Skin epidermis (tissue), 12 donors: ENCODE results near the gene IGSF9.
A peak's percentile ranks its signal among the peaks of the same experiment; 100 is the strongest.

Experiments
- H3K27ac ChIP-seq, 21 experiments: fragments of 200-600 bp; sonication (generic) in 11 of 21; one replicate each; pipeline ENCODE4 v1.5.0; 2020; ENCODE audit warnings: mild to moderate bottlenecking in 3 of 21, inconsistent platforms in 2 of 21, moderate library complexity in 2 of 21
- H3K4me3 ChIP-seq, 7 experiments: fragments of 200-600 bp; sonication (generic) in 2 of 7; one replicate each; pipeline ENCODE4 v1.5.0; 2020; ENCODE audit warnings: inconsistent platforms in 2 of 7, mild to moderate bottlenecking in 2 of 7, moderate library complexity in 1 of 7

The IGSF9 gene, protein sequence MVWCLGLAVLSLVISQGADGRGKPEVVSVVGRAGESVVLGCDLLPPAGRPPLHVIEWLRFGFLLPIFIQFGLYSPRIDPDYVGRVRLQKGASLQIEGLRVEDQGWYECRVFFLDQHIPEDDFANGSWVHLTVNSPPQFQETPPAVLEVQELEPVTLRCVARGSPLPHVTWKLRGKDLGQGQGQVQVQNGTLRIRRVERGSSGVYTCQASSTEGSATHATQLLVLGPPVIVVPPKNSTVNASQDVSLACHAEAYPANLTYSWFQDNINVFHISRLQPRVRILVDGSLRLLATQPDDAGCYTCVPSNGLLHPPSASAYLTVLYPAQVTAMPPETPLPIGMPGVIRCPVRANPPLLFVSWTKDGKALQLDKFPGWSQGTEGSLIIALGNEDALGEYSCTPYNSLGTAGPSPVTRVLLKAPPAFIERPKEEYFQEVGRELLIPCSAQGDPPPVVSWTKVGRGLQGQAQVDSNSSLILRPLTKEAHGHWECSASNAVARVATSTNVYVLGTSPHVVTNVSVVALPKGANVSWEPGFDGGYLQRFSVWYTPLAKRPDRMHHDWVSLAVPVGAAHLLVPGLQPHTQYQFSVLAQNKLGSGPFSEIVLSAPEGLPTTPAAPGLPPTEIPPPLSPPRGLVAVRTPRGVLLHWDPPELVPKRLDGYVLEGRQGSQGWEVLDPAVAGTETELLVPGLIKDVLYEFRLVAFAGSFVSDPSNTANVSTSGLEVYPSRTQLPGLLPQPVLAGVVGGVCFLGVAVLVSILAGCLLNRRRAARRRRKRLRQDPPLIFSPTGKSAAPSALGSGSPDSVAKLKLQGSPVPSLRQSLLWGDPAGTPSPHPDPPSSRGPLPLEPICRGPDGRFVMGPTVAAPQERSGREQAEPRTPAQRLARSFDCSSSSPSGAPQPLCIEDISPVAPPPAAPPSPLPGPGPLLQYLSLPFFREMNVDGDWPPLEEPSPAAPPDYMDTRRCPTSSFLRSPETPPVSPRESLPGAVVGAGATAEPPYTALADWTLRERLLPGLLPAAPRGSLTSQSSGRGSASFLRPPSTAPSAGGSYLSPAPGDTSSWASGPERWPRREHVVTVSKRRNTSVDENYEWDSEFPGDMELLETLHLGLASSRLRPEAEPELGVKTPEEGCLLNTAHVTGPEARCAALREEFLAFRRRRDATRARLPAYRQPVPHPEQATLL

DNA sequence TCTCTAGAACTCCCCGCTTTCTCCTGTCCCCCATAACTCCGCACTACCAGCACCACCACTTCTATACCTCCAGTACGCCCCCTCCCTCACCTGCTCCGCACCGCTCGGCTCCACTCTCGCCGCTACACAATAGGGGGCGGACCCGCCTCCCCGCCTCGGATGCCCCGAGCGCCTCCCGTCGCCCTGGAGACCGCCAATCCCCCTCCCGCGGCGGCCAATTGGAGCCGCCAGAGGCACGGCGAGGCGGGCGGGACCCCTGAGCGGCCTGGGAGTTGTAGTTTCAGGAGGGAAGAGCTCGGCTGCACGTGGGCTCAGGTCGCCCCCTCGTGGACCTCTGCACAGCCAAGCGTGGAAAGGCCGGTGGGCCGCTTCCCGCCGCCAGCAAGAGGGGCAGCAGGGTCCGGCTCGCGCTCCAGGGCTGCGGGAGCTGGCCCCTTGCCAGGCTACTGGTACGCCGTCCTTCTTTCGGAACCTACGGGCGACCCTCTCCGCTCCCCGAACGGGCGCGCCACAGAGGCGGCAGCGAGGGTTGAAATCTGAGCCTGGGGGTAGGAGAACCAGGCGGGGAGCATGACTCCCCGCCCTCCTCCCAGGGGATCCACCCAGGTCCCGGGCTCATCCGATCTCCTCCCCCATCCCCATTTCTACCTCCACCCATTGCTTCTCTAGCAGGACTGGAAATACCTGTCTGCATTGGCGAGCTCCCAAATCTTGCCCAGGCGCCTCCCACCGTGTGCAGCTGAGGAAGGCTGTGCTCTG, at the start of gene IGSF9:
IGSF9 (minus strand) TSS at position 131 of the 759 bp plus-strand sequence. CDS start 2,159 bp downstream, outside the sequence.
- Histone ChIP-seq H3K4me3 (peak within 1 kb of the TSS; percentile 28 to 49 (median 37)), H3K27ac (peak within 1 kb of the TSS in 18 of 21 experiments; percentile 21 to 86 (median 66))

DNA sequence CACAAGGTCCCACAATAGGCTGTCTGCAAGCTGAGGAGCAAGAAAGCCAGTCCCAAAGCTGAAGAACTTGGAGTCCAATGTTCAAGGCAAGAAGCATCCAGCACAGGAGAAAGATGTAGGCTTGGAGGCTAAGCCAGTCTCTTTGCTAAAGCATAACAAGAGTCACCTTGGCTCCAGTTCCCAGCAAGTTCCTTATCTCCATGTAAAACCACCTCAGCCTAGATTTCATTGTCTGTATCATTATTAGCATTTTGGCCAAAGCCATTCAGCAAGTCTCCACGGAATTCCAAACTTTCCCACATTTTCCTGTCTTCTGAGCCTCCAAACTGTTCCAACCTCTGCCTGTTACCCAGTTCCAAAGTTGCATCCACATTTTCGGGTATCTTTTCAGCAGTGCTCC, 49.5 kb upstream of the IGSF9 start:
- no peak overlapping the region for H3K4me3 ChIP-seq
- no peak overlapping the region for H3K27ac ChIP-seq

DNA sequence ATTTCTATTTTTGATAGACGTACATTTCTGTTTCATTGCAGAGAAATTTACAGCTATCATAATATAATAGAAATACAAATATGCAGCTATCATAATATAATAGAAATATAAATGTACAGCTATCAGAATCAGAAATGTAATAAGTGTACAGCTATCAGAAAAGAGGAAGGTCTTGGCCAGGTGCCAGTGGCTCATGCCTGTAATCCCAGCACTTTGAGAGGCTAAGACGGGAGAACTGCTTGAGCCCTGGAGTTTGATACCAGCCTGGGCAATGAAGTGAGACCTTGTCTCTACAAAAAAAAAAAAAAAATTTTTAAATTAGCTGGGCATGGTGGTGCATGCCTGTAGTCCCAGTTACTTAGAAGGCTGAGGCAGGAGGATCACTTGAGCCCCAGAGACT, 48.5 kb upstream of the IGSF9 start:
- Histone ChIP-seq H3K27ac (no peak overlapping the region), H3K4me3 (no peak overlapping the region)

DNA sequence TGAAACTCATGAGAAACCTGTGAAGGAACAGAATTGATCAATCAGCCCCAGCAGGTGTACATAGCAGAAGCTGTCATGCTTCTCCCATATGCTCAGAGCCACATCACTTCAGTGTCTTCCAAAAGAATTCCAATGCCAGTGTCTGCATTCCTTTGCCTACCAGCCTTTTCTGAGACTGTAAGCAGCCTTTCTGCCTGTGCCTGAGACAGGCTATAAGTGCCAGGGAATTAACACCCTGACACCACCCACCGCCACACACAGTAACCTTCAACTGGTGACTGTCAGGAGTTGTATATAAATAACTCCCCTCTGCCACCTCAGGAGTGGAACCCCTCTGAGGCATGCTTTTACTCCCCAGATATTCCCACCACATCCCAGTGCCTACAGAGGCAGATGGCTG, 46.7 kb upstream of the IGSF9 start:
- Histone ChIP-seq H3K4me3 (no peak overlapping the region), H3K27ac (no peak overlapping the region)

DNA sequence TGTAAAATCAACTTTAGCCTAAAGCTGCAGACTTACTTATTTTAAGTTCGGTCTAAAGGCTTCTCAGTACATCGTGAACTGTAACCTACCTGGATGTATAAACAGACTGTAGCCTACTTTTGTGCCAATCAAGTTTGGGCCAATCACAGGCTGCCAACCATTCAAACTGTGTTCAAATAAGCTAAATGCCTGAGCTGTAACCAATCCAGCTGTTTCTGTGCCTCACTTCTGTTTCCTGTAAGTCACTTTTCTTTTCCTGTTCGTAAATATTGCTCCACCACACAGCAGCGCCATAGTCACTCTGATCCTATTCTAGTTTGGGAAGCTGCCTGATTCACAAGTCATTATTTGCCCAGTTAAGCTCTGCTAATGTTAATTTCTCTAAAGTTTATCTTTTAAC, 46.1 kb upstream of the IGSF9 start:
- Histone ChIP-seq H3K4me3 (no peak overlapping the region), H3K27ac (peak overlapping the region in 2 of 21 experiments; percentile 25 to 34)

DNA sequence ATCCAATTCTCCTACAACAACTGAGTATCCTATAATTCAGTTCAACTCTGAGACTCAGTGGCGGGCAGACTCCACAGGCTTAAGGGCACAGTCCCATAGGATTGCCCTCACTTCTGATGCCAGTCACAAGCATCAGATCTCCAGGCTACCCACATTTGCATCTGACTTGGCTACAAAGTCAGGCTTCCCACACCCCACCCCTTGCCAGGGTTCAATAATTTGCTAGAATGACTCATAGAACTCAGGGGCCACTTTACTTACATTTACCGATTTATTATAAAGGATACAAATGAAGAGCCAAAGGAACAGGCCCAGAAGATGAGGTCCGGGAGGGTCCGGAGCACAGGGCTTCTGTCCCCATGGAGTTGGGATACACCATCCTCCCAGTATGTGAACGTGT, 44.6 kb upstream of the IGSF9 start:
- H3K4me3 ChIP-seq = no peak overlapping the region
- no peak overlapping the region for H3K27ac ChIP-seq

DNA sequence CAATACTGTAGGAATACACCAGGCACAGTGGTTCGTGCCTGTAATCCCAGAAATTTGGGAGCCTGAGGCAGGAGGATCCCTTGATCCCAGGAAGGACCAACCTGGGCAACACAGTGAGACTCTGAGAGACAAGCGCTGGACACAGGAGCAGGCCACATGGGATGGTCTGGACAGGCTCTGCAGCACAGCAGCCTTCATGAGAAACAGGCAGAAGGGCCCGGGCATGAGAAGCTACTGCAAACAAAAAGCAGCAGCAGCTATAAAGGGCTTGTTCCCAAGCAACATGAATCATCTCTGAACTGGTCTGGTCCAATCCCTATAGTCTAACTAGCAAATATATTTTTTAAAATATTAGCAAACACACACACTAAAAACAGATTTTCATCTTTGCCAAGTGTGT, 44.2 kb upstream of the IGSF9 start:
- H3K27ac ChIP-seq = no peak overlapping the region
- H3K4me3 ChIP-seq = no peak overlapping the region

DNA sequence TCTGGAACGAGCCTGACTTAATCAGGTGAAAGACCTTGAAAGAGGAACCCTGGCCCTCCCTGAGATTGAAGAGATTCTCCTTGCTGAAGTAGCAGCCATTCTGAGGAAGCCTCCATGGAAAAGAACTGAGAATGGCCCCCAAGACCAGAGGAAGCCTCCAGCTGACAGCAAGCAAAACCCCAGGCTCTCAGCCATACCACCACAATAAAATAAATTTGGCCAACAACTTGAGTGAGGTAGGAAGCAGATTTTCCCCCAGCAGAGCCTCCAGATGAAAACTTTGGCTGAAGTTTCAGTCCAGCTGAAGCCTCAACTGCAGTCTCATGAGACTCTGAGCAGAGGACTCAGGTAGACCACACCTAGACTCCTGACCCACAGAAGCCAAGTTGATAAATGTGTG, 42.6 kb upstream of the IGSF9 start:
- no peak overlapping the region for H3K27ac ChIP-seq
- no peak overlapping the region for H3K4me3 ChIP-seq

DNA sequence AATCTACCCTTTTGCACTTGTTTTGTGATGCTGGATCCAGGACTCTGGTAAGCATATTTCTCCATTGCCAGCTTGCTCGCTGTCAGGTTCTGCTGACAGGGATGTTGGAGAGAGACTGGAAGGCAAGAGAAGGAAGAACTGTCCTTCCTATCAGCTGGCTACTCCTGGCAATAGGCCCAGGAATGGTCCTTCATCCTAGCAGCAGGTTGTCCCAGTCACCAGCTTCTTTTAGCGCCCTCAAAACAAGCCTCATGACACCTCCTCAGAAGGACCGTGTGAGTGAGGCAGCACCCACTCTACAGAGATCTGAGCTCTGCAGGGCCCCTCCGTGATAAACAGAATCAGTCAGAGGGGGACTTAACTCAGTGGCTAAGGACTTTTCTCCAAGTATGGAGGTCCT, 41.8 kb upstream of the IGSF9 start:
- Histone ChIP-seq H3K27ac (no peak overlapping the region), H3K4me3 (no peak overlapping the region)

DNA sequence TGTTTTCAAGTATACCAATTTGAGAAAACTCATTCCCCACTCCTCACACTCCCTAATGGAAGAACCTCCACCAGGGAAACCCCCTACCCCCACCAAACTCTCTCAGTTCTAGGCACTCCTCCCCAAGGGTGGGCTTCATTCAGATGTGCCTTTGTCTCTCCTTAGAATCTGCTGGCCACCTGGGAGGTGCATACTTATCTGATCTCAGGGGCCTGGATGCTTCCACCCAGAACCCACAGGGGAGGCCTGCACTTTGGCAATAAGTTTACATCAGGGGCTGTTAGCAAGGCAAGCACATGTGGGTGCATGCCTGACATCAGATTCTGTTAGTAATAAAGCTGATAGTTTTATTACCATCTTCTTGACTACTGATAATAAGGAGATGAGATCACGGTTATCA, 41.1 kb upstream of the IGSF9 start:
- no peak overlapping the region for H3K27ac ChIP-seq
- no peak overlapping the region for H3K4me3 ChIP-seq

DNA sequence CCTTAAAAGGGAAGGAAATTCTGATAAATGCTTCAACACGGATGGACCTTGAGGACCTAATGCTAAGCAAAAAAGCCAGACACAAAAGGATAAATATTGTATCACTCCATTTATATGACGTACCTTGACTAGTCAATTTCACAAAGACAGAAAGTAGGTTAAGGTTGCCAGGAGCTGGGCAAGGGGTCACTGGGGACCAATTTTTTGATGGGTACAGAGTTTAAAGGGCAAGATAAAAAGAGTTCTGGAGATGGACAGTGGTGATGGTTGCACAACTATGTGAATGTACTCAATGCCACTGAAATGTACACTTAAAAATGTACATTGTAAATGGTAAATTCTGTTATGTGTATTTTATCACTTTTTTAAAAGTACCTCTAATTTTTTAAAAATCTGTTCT, 40.7 kb upstream of the IGSF9 start:
- H3K4me3 ChIP-seq = no peak overlapping the region
- no peak overlapping the region for H3K27ac ChIP-seq

DNA sequence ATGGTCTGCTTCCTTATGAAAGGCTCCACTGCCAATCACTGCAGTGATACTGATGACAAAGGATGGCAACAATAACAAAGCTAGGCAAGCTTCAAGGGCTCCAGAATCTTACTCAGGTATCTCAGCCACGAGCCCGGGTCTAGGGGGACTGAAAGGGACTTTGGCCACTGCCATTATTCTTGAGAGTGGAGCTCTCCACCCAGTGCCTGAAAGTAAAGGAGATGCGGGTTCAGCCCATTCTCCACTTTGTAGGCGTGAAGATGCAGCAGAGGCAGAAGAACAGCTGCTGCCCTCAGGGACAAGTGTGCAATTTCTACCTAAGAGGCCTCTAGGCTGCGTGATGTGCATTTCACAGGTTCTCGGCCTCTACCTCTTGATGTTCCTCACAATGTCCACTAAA, 40.1 kb upstream of the IGSF9 start:
- H3K4me3 ChIP-seq = no peak overlapping the region
- no peak overlapping the region for H3K27ac ChIP-seq

DNA sequence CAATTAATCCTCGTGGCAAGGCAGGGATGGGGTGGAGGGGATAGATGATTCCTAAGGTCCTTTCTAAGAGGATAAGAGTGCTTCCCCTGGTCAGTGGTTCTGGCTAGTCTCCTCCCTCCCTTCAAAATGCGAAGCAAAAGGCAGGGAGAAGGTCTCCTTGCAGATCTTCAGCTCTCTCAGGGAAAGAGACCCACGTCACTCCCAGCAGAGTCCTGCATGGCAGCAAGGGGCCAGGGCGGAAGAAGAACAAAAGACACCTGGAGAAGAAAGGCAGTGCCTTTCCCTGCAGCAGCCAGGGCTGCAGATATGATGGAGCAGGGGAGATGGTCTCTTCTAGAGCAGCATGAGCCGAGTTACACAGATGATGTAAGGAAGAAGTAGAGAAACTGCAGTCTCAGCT, 38.3 kb upstream of the IGSF9 start:
- no peak overlapping the region for H3K4me3 ChIP-seq

DNA sequence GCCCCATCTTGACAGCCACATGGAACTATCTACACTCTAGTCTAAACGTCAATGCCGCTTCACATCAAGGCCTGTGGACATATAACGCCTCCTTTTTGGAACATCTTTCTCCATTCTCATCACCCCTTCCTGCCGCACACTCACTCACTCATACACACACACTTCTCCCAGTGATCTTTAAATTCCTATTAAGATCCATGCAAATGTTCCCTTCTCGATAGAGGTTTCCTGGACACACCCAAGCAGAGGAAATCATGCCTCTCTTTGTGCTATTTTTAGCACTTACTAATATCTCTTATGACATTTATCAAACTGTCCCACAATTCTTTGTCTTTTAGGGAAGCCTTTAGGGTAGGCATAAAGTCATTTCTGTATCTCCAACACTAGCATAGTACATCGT, 36.9 kb upstream of the IGSF9 start:
- Histone ChIP-seq H3K27ac (no peak overlapping the region), H3K4me3 (no peak overlapping the region)

More for the DNA sequence above, 38.3 kb upstream of the IGSF9 start:
- no peak overlapping the region for H3K27ac ChIP-seq

DNA sequence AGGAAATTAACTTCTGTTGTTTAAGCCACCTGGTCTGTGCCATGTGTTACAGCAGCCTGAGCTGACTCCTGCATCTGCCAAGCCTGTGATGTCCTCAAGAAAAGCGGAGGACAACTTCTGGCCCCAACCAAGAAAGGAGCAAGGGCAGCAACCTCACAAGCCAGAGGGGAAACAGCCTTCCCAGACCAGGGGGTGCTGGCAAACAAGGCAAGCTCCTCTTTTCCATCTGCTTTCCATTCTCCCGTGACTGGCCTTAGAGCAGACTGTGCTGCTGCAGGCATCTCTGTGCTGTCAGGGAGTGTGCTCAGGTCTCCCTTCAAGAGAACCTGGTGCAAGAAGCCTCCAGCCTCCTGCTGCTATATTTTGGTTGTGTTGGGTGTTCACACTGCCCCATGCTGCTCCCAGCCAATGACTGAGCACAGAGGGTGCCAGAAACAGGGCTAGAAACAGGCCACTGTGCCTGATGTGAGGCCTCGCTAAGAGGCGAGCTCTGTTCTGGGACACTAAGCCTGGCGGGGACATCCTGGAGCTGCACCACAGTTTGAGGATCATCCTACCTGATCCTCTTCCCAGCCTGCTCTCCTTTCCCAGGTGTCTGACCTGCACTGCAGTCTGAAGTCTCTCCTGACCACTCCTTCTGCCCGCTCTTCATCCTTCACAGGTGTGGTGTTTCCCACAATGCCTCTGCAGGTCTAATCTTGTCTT, 36.1 kb upstream of the IGSF9 start:
- Histone ChIP-seq H3K27ac (no peak overlapping the region), H3K4me3 (no peak overlapping the region)

DNA sequence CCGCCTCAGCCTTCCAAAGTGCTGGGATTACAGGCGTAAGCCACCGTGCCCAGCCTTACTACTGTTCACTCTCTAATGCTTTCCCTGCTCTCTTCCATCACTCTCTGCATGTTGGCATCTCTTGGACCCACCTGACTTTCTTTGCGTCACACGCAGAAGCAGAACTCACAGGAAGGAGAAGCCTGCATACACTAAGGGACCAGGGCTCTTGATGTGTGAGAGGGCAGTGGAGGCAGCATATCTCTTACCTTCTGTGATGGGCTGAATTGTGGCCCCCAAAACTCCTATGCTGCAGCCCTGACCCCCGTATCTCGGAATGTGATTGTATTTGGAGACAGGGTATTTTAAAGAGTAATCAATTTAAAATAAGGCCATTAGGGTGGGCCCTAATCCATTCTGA, 35.4 kb upstream of the IGSF9 start:
- Histone ChIP-seq H3K27ac (no peak overlapping the region), H3K4me3 (no peak overlapping the region)

DNA sequence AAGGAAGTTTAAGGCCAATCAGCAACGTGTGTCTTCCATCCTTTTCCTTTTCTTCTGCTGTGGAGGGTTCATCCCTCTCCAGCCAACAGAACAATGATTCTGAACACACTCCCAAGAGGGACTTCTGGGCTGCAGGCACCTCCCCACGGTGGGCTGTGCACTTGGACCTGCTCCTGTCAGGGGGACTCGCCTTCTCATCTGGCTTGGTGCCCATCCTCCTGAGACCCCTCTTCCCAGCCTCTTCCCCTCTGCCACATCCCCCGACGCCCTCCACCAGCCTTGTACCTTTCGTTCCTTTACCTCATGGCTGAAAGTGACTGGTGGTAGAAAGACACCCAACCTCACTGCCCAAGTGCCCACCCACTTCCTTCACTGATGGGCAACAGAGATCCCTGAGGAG, 34.7 kb upstream of the IGSF9 start:
- Histone ChIP-seq H3K4me3 (no peak overlapping the region), H3K27ac (no peak overlapping the region)

DNA sequence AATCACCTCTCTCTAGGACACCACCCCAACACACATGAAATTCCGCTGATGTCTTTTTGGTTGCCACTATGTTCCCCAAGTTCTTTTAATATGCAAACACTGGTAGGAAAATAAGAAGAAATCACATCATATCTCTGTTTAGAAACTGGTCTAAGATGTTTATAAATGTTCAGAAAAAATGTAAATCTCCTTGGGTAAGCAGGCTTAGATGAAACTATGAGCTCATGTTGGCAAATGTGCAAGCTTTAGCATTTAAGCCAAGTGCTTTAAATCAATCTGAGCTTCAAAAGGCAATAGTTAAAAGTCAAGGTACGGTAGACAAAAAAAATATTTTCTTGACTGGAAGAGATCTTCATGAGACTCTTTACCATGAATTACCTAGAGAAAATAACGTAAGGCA, 33.8 kb upstream of the IGSF9 start:
- Histone ChIP-seq H3K4me3 (no peak overlapping the region), H3K27ac (no peak overlapping the region)

DNA sequence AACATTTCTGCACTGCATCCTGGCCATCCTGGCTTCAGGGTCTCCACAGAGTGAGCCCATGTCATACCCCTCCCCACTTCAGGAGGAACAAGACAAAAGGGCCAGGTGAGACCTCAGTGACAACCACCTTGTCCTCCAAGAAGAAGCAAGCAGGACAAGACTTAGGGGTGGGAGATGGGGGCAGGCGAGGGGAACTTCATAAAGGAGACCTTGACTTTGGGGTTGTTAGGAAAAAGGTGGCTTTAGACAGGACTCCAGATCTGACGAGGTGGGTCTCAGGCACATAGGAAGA, 32.6 kb upstream of the IGSF9 start:
- Histone ChIP-seq H3K27ac (no peak overlapping the region), H3K4me3 (no peak overlapping the region)
